Stimulated activated naive CD8-positive, alpha-beta T cell treated with anti-CD3 and anti-CD28 coated beads, Interleukin-15, Interleukin-2, amounts not matched to agents 100 ng/mL and 50 ng/mL, for 24 hours (primary cell): ENCODE measurements around the gene RASA3.
A peak's percentile ranks its signal among the peaks of the same experiment; 100 is the strongest.
"Not testable (repeated sequence)": the region's sequence is repeated elsewhere in the genome, so short reads cannot be mapped to it uniquely, and the experiment has no call there.

Experiments
- H3K27ac Mint-ChIP-seq: one replicate; pipeline ENCODE4 v1.8.0; 2021; ENCODE audit warnings: mild to moderate bottlenecking, mixed read lengths
- H3K27me3 Mint-ChIP-seq: one replicate; pipeline ENCODE4 v1.8.0; 2021; ENCODE audit warnings: mixed read lengths
- H3K36me3 Mint-ChIP-seq: one replicate; pipeline ENCODE4 v1.8.0; 2021; ENCODE audit warnings: low read depth, mixed read lengths
- H3K4me1 Mint-ChIP-seq: one replicate; pipeline ENCODE4 v1.8.0; 2021; ENCODE audit warnings: low read depth, mixed read lengths
- H3K4me3 Mint-ChIP-seq: one replicate; pipeline ENCODE4 v1.8.0; 2021; ENCODE audit warnings: mild to moderate bottlenecking, mixed read lengths
- H3K9me3 Mint-ChIP-seq: one replicate; pipeline ENCODE4 v1.8.0; 2021; ENCODE audit warnings: mixed read lengths

Gene RASA3

GRCh38 chr13:114101358-114102130, 30.9 kb downstream of the RASA3 start:
- Mint-ChIP-seq H3K4me3 (no peak overlapping the region), H3K27me3 (no peaks in the 10 kb centered on the region), H3K36me3 (peaks cover 7% of the 10 kb centered on the region), H3K9me3 (no peaks in the 10 kb centered on the region), H3K4me1 (peaks cover 65% of the 10 kb centered on the region), H3K27ac (peak overlapping the region; percentile 41)

GRCh38 chr13:114100446-114101357, 31.7 kb downstream of the RASA3 start:
- Mint-ChIP-seq H3K4me1 (peaks cover 65% of the 10 kb centered on the region), H3K27me3 (no peaks in the 10 kb centered on the region), H3K4me3 (no peak overlapping the region)

GRCh38 chr13:114099918-114100445, 32.4 kb downstream of the RASA3 start:
- no peaks in the 10 kb centered on the region for H3K9me3 Mint-ChIP-seq
- H3K36me3 Mint-ChIP-seq = peaks cover 13% of the 10 kb centered on the region
- peak overlapping the region; percentile 81 for H3K27ac Mint-ChIP-seq
- H3K4me3 Mint-ChIP-seq = no peak overlapping the region
- peaks cover 67% of the 10 kb centered on the region for H3K4me1 Mint-ChIP-seq
- H3K27me3 Mint-ChIP-seq = no peaks in the 10 kb centered on the region

More at GRCh38 chr13:114100446-114101357, 31.7 kb downstream of the RASA3 start:
- peaks cover 10% of the 10 kb centered on the region for H3K36me3 Mint-ChIP-seq
- no peak overlapping the region for H3K27ac Mint-ChIP-seq
- no peaks in the 10 kb centered on the region for H3K9me3 Mint-ChIP-seq

- peaks cover 16% of the 10 kb centered on the region for H3K36me3 Mint-ChIP-seq
- H3K4me3 Mint-ChIP-seq = no peak overlapping the region
- H3K4me1 Mint-ChIP-seq = peaks cover 65% of the 10 kb centered on the region
Observed at GRCh38 chr13:114099191-114099590, 33.2 kb downstream of the RASA3 start.

GRCh38 chr13:114098689-114099056, 33.8 kb downstream of the RASA3 start:
- H3K9me3 Mint-ChIP-seq, H3K27me3 Mint-ChIP-seq, H3K4me3 Mint-ChIP-seq: not testable (repeated sequence)
- Mint-ChIP-seq H3K36me3 (peaks cover 21% of the 10 kb centered on the region), H3K4me1 (peaks cover 70% of the 10 kb centered on the region), H3K27ac (peak overlapping the region; percentile 83)

More at GRCh38 chr13:114099191-114099590, 33.2 kb downstream of the RASA3 start:
- no peaks in the 10 kb centered on the region for H3K27me3 Mint-ChIP-seq
- no peak overlapping the region for H3K27ac Mint-ChIP-seq
- peaks cover 1% of the 10 kb centered on the region for H3K9me3 Mint-ChIP-seq

GRCh38 chr13:114097893-114098688, 34.3 kb downstream of the RASA3 start:
- H3K36me3 Mint-ChIP-seq = peaks cover 27% of the 10 kb centered on the region
- H3K27me3 Mint-ChIP-seq = no peaks in the 10 kb centered on the region
- peaks cover 12% of the 10 kb centered on the region for H3K9me3 Mint-ChIP-seq
- no peak overlapping the region for H3K4me3 Mint-ChIP-seq
- H3K27ac Mint-ChIP-seq = peak overlapping the region; percentile 83
- H3K4me1 Mint-ChIP-seq = peaks cover 76% of the 10 kb centered on the region

- Mint-ChIP-seq H3K36me3 (peaks cover 29% of the 10 kb centered on the region), H3K27me3 (no peaks in the 10 kb centered on the region), H3K27ac (peak overlapping the region; percentile 79), H3K4me1 (peaks cover 75% of the 10 kb centered on the region), H3K4me3 (no peak overlapping the region), H3K9me3 (peaks cover 20% of the 10 kb centered on the region)
Observed at GRCh38 chr13:114097212-114097892, 35.1 kb downstream of the RASA3 start.

GRCh38 chr13:114096811-114097211, 35.6 kb downstream of the RASA3 start:
- H3K36me3 Mint-ChIP-seq = peaks cover 35% of the 10 kb centered on the region
- H3K27me3 Mint-ChIP-seq = no peaks in the 10 kb centered on the region
- no peak overlapping the region for H3K4me3 Mint-ChIP-seq
- H3K4me1 Mint-ChIP-seq = peaks cover 70% of the 10 kb centered on the region
- peak overlapping the region; percentile 79 for H3K27ac Mint-ChIP-seq
- H3K9me3 Mint-ChIP-seq = peaks cover 25% of the 10 kb centered on the region

- H3K4me1 Mint-ChIP-seq = peaks cover 67% of the 10 kb centered on the region
- no peaks in the 10 kb centered on the region for H3K27me3 Mint-ChIP-seq
- H3K4me3 Mint-ChIP-seq = no peak overlapping the region
- H3K36me3 Mint-ChIP-seq = peaks cover 40% of the 10 kb centered on the region
- peak overlapping the region; percentile 79 for H3K27ac Mint-ChIP-seq
- peaks cover 29% of the 10 kb centered on the region for H3K9me3 Mint-ChIP-seq
Observed at GRCh38 chr13:114096031-114096485, 36.4 kb downstream of the RASA3 start.

GRCh38 chr13:114095486-114095885, 36.9 kb downstream of the RASA3 start:
- Mint-ChIP-seq H3K4me1 (peaks cover 64% of the 10 kb centered on the region), H3K27me3 (no peaks in the 10 kb centered on the region), H3K36me3 (peaks cover 43% of the 10 kb centered on the region), H3K27ac (peak overlapping the region; percentile 79), H3K4me3 (no peak overlapping the region), H3K9me3 (peaks cover 31% of the 10 kb centered on the region)

GRCh38 chr13:114093118-114093517, 39.3 kb downstream of the RASA3 start:
- no peaks in the 10 kb centered on the region for H3K27me3 Mint-ChIP-seq
- H3K36me3 Mint-ChIP-seq = peaks cover 50% of the 10 kb centered on the region
- H3K4me3 Mint-ChIP-seq = no peak overlapping the region
- H3K27ac Mint-ChIP-seq = peak overlapping the region; percentile 29
- peaks cover 32% of the 10 kb centered on the region for H3K9me3 Mint-ChIP-seq
- peaks cover 59% of the 10 kb centered on the region for H3K4me1 Mint-ChIP-seq

GRCh38 chr13:114092468-114092867, 40.0 kb downstream of the RASA3 start:
- Mint-ChIP-seq H3K27me3 (no peaks in the 10 kb centered on the region), H3K36me3 (peaks cover 50% of the 10 kb centered on the region), H3K4me1 (peaks cover 53% of the 10 kb centered on the region), H3K27ac (peak overlapping the region; percentile 8), H3K9me3 (peaks cover 32% of the 10 kb centered on the region), H3K4me3 (no peak overlapping the region)

GRCh38 chr13:114090476-114090875, 41.9 kb downstream of the RASA3 start:
- Mint-ChIP-seq H3K36me3 (peaks cover 40% of the 10 kb centered on the region), H3K4me3 (peak overlapping the region; percentile 23), H3K4me1 (peaks cover 33% of the 10 kb centered on the region), H3K27me3 (no peaks in the 10 kb centered on the region), H3K9me3 (peaks cover 32% of the 10 kb centered on the region), H3K27ac (peak overlapping the region; percentile 66)
